GM11168 (cell line): ENCODE measurements around the gene STON2.

Source experiments
- in situ Hi-C: fragments of 300-500 bp; cut with MboI; formaldehyde crosslinking; loops from one replicate; pipeline ENCODE4 v1.12.0; 2022; ENCODE audit warnings: low sequenced_read_pairs; ENCODE audit not compliant: unreplicated experiment

The STON2 gene

GRCh38 chr14:81311141-81311540 lies 89.0 kb downstream of the STON2 start:
- in situ Hi-C loops, result no loop called here

DNA sequence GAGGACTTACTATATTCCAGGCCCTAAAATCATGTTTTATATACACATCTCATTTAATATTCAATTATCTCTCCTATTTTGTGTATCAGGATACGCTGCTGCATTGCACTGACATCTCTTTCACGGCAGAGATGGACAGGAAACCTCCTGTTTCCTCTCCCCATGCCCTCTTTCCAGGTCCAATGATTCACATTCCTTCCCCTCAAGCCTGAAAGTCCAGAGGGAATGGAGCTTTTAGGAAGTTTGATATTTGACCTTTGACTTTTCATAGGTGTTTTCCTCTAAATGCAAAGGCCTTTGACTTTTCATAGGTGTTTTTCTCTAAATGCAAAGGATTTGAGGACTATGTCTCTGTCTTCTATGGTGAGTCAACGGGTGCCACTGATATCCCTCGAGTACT lies 89.5 kb downstream of the STON2 start:
- in situ Hi-C loops, result no loop called here

DNA sequence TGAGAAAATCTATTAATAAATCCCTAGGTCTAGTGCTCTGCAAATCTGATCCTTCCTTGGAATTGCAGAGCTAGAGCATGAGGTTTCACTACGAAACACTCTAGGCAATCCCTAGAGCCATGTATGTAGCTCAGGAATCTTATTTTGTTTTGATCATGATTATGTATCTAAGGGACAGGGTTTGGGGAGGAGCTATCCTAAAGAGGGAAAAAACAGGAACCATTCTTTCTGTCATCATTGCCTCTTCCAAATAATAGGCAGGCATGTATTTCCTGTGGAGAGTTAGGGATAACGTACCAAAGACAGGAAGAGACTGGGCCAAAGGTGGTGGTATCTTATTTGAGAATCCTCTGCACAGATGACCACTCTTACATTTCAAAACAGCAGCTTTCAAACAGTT lies 90.6 kb downstream of the STON2 start:
- in situ Hi-C loops, result no loop called here

GRCh38 chr14:81305743-81306142 lies 94.4 kb downstream of the STON2 start:
- in situ Hi-C loops, result no loop called here

GRCh38 chr14:81305065-81305464 lies 95.1 kb downstream of the STON2 start:
- in situ Hi-C loops, result no loop called here

- in situ Hi-C loops, result no loop called here
Observed at GRCh38 chr14:81303258-81303935, 96.7 kb downstream of the STON2 start.

DNA sequence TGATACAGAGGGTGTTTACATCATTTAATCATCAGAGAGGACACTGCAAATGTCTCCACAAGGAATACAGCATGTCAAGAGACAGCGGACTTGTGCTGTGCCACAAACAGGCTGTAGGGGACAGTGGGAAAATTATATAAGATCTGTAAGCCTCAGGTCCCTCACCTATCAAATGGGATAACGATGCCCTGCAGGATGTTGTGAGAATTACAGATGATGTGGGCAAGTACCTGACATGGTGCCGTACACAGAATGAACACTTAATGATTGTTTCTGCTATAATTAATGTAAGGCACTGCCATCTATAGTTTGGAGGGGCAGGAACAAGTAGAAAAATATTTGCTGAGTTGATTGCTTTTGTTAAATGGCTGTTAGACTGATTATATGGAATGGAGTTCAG lies 97.5 kb downstream of the STON2 start:
- in situ Hi-C loops, result no loop called here

DNA sequence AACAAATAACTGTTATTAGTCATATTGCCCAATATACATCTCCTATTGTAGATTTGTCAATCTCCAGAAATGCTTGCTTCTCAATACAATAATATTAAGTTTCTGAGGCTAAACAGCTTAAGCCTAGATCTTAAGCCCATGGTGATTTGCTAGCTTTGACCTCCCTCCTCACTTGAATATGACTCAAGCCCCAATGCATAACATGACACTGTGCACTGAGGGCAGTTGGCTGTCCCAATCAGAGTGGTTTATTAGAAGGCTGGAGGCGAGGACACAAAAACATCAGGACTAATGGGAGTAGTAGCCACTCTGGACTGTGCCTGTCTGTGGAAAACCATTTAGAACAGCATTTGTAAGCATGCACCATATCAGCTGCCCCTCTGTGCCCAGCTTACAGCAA lies 98.3 kb downstream of the STON2 start:
- in situ Hi-C loops, result no loop called here

DNA sequence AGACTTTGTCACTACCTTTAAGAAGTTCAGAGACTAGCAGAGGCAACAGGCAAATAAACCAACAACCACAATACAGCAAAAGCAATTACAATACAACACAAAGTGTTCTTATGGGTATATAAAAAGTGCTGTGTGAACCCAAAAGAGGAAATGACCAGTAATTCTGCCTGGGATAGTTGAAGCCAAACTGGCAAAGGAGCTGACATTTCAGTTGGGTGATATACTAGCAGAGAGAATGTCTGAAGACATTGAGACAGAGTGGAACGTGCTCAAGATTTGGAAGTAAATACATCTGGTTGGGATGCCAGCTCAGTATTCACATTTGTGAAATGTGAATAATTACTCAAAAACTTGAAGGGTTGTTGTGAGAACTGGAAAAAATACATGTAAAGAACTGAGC lies 98.8 kb downstream of the STON2 start:
- in situ Hi-C loops, result no loop called here

GRCh38 chr14:81298911-81299310 lies 101.2 kb downstream of the STON2 start:
- in situ Hi-C loops, result no loop called here

- in situ Hi-C loops, result no loop called here
Observed at GRCh38 chr14:81298122-81298521, 102.0 kb downstream of the STON2 start.

DNA sequence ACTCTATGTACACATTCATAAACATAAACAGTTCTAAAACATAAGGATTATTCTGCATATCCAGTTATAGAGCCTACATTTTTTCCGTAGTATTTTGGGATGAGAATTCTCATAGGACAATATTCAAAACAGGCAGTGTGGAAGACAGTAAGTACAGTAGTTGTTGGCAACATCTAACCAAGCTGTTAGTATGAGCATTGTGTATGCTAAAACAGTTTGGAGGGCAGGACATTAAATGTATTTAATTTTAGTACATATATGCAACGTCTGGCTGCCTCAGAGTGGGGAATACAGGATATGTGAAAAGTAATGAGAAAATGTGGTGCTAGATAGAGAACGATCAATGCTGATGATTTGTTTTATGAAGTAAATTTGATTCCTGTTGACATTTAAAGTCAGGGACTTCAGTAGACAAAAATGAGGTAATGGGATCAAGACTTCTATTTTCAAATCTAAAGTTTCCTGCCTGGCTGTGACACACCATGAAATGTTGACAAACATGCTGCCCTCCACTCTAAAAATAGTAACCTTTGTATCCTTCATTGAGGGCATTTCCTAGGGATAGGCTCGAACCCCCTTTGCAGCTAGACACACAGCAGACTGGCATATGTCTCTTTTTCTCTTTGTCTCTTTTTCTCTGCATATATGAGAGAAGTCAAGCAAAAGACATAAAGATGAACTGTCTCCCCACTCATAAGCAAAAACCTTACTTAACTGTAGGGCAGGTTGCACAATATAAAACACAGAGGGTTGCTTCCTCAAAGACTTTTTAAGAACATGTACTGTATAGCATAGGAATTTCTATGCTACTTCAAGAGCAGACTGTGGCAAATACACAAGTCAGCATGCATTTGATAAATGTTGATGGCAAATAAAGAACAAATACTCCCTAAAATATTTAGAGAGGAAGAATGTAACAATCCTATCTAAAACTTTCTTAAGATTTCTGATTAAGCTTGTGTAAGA lies 103.9 kb downstream of the STON2 start:
- in situ Hi-C loops, result no loop called here

DNA sequence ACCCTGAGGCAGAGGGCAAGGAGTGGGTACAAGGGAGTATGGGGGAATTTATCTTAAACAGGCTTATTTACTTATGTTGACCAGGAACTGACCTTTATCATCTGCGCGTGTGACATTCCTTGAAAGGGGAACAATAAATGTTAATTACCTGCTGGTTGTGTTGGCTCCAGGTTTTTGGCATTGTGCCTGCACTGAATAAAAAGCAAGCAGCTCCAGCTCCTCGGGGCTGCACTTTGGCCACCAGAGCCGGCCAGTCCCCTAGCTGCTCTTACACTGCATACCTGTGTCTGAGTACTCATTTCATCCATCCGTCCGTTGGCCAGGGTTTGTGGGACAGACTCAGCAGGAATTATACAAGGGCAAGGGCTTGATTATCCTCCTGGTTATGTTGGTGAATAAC lies 110.6 kb downstream of the STON2 start:
- in situ Hi-C loops, result no loop called here

DNA sequence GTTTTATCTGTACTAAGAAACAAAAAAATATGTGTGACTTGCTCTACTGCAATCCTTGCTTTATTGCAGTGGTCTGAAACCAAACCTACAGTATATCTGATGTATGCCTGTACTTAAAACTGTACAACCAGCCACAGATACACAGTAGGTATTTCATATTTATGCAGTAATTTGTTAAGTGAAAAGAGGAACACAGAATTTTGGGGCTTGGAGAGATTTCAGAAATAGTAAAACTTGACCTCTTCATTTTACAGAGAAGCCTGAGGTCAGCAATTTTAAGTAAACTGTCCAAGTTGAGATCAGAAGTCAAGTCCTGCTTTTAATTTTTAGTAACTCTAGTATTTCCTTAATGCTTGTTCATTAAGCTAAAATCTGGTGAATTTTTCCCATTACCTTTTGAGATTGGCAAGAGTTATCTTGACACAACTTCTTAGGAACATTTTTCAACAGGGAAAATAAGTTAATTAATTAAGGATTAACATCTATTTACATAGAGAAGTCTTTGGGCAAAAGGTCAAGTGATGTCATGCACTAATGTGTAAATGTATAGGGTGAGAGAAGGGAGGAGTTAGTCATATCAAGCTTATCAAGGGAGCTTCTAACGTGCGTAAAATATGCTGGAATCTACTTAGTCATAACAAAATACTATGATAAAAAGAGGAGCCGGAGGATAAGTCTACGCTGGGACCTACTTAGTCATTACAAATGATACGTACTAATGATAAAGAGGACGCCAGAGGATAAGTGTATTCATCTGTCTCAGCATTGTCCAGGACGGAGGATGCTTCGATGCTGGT lies 113.4 kb downstream of the STON2 start:
- in situ Hi-C loops, result no loop called here

DNA sequence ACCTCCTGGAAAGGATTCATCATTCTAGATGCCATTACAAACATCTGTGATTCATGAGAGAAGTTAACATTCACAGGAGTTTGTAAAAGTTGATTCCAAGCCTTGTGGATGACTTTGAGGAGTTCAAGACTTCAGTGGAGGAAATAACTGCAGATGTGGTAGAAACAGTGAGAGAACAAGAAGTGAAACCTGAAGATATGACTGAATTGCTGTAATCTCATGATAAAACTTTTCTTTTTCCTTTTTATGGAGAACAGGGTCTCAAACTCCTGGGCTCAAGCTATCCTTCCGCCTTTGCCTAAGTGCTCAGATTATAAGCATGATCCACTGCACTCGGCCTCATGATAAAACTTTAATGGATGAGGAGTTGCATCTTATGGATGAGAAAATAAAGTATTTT lies 114.9 kb downstream of the STON2 start:
- in situ Hi-C loops, result no loop called here

GRCh38 chr14:81281332-81281731 lies 118.8 kb downstream of the STON2 start:
- in situ Hi-C loops, result no loop called here

- in situ Hi-C loops, result no loop called here
Observed at GRCh38 chr14:81280136-81280791, 119.9 kb downstream of the STON2 start.

- in situ Hi-C loops, result loop anchor here (5.0 kb wide), 1 partner anchor 175 kb away; no protein-coding TSS in a partner anchor
Observed at GRCh38 chr14:81277096-81277495, 123.0 kb downstream of the STON2 start.

DNA sequence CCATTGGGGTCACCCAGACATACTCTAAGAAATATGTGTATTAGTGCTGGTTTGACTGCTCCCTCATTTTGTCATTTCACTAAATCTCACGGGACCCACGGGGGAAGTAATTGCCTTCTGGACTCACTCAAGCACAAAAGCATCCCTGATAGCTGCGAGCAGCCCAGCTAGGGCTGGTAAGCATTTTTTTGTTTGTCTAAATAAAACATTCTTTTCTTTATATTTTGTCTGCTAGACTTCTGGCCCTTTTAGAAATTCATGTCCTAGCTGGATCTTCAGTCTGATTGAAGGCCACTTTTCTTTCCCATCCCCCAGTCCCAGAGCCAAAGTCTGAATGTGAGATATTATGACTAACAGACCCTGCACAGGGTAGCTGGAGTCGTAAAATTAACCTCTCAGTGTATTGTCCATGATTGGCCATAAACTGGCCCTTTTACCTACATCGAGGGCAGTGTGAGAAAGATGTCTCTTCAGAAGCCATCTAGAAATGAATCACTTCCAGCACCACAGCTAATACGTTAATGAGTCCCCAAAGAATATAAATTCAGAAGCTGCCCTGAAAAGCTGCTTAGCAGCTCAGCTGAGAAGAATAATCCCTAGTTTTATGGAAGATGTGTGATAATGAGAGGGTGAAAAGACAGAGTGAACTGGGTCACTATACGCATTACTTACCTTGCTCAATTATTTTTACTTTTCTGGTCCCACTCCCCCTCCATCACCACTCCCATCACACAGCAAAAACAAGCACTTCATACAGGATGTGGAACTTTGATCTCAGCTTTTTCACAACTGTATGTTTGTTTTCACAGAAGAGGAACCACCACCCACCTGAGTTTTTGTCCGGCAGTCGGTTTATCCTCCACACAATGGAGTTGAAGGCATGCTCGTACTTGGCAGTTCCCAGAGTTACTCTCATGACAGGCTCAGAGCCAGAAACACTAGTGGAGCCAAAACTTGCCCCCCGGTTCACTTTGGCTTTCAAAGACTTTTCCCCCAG lies 123.8 kb downstream of the STON2 start:
- in situ Hi-C loops, result loop anchor here (5.0 kb wide), 1 partner anchor 176 kb away; no protein-coding TSS in a partner anchor
